ENCODE measurements around the gene VPS4A.

VPS4A gene

GRCh38 chr16:69307091-69307490, 4.1 kb upstream of the VPS4A start:
- no peak for DNase-seq
- no peak for ATAC-seq

DNA sequence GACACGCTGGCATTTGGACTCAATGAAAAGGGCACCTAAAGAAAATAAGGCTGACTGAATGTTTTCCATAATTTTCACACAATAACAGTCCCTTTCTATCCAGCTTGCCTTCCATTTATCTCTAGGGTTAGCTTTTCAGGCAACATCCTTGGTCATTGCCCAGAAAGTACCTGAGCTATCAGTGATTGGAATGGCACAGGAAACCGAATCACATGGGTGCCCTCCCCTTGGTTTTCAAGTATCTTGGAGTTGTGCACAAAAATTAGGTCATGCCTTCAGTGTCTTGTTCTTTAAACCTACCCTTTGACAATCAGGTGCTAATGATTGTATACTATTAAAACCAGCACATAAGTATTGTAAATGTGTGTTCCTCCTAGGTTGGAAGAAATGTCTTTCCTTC, 3.3 kb upstream of the VPS4A start:
- DNase-seq (no peak), ATAC-seq (no peak)

GRCh38 chr16:69309316-69309715, 1.8 kb upstream of the VPS4A start:
- DNase-seq (no peak), ATAC-seq (no peak)

DNA sequence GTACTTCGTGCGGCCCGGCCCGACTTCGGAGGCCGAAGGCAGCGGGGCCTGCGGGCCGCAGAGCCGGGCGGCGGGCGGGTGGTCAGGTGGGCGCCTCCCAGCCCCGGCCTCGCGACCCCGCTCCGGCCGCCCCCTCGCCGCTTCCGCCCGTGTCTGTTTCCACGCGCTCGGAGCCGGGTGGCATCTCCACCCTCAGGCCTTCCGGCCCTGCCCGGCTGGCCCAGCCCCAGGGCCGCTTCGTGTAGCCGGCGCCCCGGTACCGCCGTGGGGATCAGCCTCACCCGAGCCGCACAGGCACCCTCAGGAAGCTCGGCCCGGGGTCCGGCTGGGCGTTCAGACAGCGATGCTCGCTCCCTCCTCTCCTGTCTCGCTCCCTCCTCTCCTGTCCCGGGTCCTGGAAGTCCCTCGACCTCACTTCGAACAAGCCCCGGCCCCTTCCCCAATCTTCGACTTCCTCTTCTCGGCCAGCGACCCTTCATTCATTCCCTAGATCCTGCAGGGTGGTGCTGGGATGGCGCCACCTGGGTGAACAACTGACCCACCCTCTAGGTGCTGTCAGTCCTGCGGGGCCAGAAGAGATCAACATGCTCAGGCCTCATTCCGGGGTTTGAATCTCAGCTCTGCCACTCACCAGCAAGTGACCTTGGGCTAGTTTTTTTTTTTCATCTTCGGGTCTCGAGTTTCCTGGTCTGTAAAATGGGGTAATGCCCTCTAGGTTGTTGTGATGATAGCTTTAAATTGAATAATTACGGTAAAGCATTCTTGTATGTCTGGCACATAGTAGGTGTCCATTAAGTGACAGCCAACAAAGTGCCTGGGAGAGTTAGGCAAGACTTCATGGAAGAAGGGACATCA, 610 bp downstream of the VPS4A start:
- DNase-seq (peak; percentile 55), ATAC-seq (peak; percentile 62)

GRCh38 chr16:69313469-69313868, 2.3 kb downstream of the VPS4A start:
- ATAC-seq (no peak), DNase-seq (no peak)

DNA sequence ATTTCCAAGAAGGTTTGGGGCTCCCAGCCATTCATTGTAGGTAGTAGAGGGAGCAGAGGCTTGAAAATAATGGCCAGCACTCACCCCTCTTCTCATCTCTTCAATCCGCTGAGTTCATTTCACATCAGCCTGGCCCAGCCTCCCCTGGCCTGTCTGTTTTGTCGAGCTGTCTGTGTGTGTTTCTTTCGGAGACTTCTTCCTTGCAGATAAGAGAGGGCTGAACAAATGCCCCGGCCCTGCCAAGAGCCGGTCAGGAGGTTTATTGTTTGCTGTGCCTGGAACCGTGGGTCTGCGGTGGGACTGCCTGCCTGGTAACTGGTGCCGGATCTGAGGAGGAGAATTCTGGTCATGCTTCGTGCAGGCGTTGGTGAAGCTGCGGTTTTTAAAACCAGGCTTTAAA, 3.4 kb downstream of the VPS4A start:
- ATAC-seq, result no peak

GRCh38 chr16:69315486-69316311, 4.5 kb downstream of the VPS4A start:
- DNase-seq (no peak), ATAC-seq (no peak)

More for the DNA sequence above, 3.4 kb downstream of the VPS4A start:
- no peak for DNase-seq

GRCh38 chr16:69316595-69317034, 5.5 kb downstream of the VPS4A start:
- DNase-seq (no peak), ATAC-seq (no peak)

- DNase-seq (no peak), ATAC-seq (no peak)
Observed at GRCh38 chr16:69318177-69318910, 7.2 kb downstream of the VPS4A start.

DNA sequence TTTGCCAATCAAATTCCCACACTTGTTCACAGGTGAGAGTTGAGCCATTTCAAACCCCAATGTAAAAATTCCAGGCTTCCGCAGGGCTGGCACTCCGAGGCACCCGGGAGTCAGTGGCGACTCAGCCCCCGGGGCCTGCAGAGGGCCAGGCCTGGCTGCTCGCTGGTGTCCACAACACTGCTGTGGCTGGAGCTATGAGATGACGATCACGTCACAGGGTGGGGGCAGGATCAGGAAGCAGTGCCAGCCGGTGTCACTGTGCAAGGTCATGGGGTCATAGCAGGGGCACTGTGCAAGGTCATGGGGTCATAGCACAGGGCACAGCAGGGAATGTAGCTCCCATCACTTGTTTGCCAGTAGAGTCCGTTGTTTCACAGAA, 7.8 kb downstream of the VPS4A start:
- DNase-seq (no peak), ATAC-seq (no peak)

GRCh38 chr16:69319381-69319780, 8.2 kb downstream of the VPS4A start:
- DNase-seq (no peak), ATAC-seq (no peak)

DNA sequence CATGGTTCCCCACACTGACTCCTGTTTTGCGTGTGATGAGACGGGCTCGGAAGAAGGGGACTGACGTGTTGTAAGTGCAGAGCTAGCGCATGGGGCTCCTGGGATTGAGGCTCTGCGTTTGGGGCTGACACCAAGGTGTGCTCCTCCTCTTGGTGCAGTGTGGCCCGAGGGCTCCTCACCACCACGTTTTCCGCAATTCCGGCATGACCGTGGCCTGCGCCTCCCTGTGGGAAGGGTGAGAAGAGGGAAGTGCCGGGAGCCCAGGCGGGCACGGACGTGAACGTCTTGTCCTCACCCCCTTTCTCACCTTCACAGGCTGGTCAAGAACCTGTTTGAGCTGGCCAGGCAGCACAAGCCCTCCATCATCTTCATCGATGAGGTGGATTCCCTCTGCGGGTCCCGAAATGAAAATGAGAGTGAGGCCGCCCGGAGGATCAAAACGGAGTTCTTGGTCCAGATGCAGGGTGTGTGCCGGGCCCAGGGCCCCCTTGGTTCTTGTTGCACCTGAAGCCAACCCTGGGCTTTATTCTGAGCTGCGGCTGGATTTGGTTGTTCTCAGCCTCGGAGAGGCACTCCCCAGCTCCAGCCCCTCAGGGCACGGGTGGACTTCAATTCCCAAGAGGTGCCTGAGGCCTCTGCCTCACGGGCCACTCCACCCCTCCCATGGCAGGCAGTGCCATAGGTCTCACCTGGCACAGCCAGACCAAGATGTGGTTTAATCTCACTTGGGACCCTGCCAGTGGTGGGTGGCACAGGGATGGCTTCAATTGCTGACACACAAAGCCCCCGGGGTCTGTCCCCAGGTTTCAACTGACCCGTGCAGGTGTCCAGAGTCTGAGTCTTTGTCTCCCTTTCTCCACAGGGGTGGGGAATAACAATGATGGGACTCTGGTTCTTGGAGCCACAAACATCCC, 8.9 kb downstream of the VPS4A start:
- DNase-seq (no peak), ATAC-seq (no peak)

GRCh38 chr16:69320740-69321073, 9.6 kb downstream of the VPS4A start:
- no peak for ATAC-seq

DNA sequence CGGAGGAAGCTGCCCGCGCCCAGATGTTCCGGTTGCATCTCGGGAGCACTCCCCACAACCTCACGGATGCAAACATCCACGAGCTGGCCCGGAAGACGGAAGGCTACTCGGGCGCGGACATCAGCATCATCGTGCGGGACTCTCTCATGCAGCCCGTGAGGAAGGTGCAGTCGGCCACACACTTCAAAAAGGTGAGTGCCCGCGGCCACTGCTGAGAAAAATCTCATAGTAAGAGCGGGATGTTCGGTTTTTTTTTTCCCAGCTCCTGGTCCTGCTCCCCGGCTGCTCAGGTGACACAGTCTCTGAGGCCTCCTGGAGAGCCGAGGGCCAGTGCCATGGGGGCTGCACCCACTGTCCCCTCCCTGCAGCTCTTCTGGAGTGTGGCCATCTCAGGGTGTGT, 9.9 kb downstream of the VPS4A start:
- ATAC-seq (no peak), DNase-seq (no peak)

More at GRCh38 chr16:69320740-69321073, 9.6 kb downstream of the VPS4A start:
- DNase-seq, result no peak

DNA sequence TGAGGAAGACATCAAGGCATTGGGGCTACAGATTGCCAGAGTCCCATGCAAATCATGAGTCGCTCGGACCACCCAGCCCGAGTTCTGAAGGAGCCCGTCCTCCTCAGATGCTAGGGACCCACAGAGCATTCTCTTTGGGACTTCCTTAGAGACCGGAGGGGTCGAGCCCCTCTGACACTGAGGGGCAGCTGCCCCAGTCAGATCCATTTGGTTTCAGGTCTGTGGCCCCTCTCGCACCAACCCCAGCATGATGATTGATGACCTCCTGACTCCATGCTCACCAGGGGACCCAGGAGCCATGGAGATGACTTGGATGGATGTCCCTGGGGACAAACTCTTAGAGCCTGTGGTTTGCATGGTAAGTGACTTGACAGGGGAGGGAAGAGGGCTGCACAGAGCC, 11.2 kb downstream of the VPS4A start:
- no peak for DNase-seq
- no peak for ATAC-seq

DNA sequence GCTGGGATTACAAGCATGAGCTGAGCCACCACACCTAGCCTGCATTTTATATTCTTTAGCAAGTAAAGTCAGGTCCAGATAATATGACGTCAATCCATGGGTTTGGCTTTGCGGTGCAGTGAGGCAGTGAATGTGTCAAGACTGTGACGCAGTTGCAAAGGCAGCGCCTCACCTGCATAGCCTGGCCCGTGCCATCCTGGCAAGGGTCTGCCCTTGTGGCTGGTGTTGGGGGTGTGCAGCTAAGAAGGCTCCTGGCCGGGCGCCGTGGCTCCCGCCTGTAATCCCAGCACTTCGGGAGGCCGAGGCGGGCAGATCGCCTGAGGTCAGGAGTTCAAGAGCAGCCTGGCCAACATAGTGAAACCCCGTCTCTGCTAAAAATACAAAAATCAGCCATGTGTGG, 12.3 kb downstream of the VPS4A start:
- no peak for ATAC-seq
- DNase-seq, result no peak

DNA sequence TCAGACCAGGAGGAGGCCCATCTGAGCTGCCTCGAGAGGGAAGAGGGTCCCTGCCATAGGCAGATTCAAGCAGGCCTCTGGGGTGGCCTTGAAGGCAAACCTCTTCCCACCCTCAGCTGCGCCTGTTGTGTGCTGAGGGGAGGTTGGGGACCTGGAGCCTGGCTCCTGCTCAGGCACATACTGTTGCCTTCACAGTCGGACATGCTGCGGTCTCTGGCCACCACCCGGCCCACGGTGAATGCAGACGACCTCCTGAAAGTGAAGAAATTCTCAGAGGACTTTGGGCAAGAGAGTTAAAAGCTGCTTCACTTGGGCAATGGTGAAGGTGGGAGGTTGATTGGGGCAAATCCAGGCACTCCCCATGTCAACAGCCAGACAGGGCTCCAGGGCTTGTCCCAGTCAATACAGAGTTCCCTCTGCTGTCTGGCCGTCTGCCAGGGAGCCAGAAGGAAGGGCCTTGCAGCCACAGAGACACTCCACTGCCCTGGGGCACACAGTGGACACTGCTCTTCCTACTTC, 12.9 kb downstream of the VPS4A start:
- ATAC-seq, result no peak

GRCh38 chr16:69324585-69325253, 13.6 kb downstream of the VPS4A start:
- ATAC-seq (no peak), DNase-seq (no peak)

More for the DNA sequence above, 12.9 kb downstream of the VPS4A start:
- DNase-seq, result no peak

DNA sequence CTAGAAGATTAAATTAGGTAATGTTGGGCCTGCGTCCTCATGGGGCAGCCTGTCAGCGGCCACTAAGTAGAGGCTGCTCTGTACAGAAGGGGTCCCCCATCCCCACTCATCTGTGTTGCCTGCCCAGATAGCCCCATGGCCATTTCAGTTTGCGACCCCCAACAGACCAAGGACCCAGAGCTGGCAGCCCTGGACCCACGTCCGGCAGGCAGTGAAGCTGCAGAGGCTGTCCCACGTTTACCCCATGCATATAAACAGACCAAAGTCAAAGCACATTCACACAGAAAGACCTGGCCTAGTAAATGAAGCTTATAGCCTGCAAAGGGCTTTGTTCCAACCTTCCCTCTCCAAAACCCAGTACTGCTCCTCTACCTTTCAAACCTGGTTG, 14.6 kb downstream of the VPS4A start:
- ATAC-seq, result no peak
- DNase-seq, result no peak

GRCh38 chr16:69326172-69326873, 15.2 kb downstream of the VPS4A start:
- ATAC-seq, result no peak
- DNase-seq, result peak; percentile 2

All from stimulated activated naive CD8-positive, alpha-beta T cell treated with anti-CD3 and anti-CD28 coated beads, Interleukin-15, Interleukin-2, amounts not matched to agents 100 U/mL and 50 U/mL, for 24 hours (primary cell).